Lung microvascular endothelial cell (primary cell): ENCODE data around the gene RAB8B. TPM values are rescaled to one million over a fixed set of nuclear protein-coding genes. Genes with fewer than 3 reads are reported as not detected.

ENCODE experiments used
- DNase-seq, 2 donors: peaks; one replicate each; pipeline versions ENCODE4 v3.0.0 to v3.0.0-alpha.2; 2010; ENCODE audit warnings: low read depth in 2 of 2
- total RNA-seq: library from RNA; depleted of rRNA; stranded (reverse); fragments of >200 nt; gene quantifications from 2 replicates; pipeline ENCODE4 v1.2.1, GENCODE V29; 2014

RAB8B gene
- total RNA-seq, 1 donor from 2014 or later, result 54.6 TPM

DNA sequence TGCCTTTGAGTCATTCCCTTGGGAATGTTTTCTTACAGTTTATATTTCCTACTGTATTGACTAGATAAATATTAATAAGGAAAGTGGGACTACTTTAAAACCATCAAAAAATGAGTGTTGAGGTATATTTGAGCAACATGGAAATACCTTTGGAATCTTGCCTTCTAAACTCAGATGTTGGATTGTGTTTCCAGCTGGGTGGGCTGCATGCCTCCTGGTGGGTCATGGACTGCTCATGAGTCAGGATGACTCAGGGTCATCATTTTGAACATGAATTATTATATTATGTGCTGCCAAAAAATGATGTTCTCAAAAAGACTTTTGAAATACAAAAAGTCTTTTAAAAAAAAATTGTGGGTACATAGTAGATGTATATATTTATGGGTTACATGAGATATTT, 46.9 kb downstream of the RAB8B start:
- peak in 1 of 2 donors; percentile 74 for DNase-seq

DNA sequence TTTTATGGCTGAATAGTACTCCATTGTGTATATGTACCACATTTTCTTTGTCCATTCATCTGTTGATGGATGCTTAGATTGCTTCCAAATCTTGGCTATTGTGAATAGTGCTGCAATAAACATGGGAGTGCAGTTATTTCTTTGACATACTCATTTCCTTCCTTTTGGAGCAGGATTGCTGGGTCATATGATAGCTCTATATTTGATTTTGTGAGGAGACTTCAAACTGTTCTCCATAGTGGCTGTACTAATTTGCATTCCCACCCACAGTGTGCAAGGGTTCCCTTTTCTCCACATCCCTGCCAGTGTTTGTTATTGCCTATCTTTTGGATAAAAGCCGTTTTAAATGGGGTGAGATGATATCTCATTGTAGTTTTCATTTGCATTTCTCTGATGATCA, 47.7 kb downstream of the RAB8B start:
- peak in 1 of 2 donors; percentile 55 for DNase-seq

DNA sequence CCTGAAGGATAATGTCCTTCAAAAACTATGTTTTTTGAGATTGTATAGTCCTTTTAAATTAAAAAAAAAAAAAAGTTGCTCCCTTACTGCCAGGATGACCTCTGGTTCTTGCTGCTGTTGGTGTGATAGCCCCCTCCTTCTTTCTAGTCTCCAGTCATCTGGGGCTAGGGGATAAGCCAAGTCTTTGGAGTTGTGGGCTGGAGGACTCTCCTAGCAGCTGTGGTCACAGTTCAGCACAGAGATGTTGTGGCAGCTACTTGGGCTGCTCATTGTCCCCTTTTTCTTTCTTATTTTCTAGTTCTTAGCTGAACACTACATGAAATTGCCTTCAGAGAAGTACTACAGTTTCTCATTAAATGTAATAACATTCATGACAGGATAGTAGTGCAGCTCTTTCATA, 48.8 kb downstream of the RAB8B start:
- no peak for DNase-seq

DNA sequence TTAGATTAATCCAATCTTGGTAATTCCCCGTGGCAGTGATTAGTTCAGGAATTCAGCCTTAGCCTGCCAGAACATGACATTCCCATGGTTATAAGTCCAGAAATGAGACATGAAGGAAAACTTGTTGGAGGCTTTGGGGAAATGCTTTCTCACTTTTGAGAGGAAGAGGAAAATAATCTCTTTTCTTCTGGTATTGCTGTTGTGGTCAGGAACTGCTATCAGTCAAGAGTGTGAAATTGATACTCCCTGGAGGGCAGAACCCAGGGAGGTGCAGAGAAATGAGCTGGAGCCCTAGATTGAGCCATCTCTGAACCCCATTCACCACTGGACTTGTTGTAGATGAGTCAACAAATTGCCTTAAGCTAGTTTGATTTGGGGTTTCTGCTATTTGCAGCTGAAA, 49.4 kb downstream of the RAB8B start:
- DNase-seq, result peak in 1 of 2 donors; percentile 59

DNA sequence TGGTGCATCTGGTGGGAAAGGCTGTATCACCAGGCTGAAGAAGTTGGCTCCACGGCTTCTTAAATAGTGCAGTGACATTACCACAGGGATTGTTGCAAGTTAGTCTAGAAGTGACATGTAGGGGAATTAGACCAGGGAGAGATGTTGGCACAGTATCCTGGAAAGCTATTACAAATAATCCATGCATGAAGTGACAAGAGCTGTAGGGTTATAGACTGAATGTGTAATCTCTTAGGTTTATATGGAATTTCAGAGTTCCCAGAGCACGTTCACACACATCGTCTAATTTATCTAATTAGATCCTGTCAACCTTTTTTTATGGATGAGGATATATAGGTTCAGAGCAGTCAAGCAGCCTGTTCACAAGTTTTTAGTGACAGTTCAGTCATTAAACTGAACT, 50.7 kb downstream of the RAB8B start:
- no peak for DNase-seq

DNA sequence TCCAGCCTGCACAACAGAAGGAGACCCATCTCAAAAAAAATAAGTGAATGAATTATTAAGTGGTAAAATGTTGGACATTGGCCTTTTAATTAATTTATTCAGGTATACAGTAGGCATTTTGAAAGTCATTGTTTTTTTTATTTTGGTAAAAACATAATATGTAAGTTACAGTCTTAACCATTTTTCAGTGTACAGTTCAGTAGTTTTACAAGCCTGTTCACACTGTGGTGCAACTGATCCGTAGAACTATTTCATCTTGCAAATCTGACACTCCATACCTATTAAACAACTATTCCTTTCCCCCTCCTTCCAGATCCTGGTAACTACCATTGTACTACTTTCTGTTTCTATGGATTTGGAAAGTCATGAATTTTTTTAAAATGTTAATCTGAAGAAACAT, 51.9 kb downstream of the RAB8B start:
- DNase-seq, result no peak

DNA sequence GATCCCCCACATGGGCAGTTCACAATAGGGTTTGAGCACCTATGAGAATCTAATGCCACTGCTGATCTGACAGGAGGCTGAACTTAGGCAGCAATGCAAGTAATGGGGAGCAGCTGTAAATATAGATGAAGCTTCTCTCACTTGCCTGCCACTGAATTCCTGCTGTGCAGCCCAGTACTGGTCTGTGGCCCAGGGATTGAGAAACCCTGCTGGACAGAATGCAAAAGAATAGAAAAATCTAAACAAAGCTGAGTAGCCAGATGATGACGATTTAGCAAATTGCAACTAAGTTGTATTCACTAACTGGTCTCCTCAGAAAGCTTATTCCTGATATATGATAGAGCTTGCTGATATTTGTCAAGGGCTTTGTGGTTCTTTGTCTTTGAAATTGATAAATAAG, 53.7 kb downstream of the RAB8B start:
- no peak for DNase-seq

DNA sequence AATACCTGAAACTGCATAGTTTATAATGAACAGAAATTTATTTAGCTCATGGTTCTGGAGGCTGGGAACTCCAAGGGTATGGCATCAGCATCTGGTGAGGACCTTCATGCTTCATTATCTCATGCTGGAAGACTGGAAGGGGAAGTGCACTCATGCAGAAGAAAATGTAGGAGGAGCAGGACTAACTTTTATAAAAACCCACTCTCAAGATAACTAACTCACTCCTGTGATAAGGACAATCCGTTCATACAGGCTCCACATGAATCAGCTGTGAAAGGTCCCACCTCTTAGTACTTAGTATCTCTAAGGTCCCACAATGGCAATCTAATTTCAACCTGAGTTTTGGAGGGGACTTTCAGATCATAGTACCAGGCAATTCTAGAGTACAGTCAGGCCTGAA, 54.4 kb downstream of the RAB8B start:
- DNase-seq, result no peak

DNA sequence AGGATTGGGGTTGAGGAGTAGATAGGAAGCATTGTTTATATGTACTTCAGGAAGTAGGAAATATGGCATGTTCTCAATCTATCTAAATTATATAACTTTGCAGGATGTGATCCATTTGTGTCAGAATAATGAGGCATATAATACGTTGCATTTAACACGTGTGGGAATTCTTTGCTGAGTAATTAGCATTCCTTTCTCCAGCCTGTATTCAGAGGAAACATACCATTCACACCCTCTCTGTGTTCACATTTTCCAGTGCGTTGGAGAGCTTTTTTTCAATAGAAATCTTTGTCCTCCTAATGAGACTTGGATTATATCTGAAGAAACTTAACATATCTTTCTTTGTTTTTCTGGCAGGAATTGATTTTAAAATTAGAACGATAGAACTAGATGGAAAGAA, 55.0 kb downstream of the RAB8B start:
- DNase-seq, result peak; percentile 85 to 89

DNA sequence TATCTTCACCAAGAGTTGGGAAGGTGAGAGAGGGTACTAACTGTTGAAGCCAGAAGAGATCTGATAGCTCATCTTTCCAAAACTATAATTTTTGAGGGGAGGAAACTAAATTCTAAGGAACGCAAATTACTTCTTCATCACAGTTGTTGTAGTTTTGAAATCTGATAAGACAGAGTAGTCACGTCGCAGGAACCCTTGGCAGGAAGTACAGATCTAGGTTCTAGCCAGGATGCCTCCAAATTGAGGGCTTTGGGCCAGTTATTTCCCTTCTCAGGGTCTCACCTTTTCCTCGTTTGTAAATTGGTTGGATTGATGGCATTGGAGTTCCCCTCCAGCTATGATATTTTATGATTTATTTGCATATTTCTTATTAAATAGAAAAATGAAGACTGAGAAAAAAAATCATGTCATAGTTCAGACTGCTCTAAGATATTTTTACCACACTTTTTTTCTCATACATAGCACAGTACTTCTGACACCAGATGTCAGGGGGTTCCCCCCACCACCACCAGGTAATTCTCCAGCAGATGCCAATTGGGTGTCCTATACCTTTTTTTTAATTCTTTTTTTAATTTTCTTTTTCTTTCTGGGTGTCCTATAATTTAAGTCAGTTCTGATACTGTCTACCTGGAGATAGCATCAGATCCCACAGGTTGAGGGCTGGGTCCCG, 55.7 kb downstream of the RAB8B start:
- peak in 1 of 2 donors; percentile 71 for DNase-seq

DNA sequence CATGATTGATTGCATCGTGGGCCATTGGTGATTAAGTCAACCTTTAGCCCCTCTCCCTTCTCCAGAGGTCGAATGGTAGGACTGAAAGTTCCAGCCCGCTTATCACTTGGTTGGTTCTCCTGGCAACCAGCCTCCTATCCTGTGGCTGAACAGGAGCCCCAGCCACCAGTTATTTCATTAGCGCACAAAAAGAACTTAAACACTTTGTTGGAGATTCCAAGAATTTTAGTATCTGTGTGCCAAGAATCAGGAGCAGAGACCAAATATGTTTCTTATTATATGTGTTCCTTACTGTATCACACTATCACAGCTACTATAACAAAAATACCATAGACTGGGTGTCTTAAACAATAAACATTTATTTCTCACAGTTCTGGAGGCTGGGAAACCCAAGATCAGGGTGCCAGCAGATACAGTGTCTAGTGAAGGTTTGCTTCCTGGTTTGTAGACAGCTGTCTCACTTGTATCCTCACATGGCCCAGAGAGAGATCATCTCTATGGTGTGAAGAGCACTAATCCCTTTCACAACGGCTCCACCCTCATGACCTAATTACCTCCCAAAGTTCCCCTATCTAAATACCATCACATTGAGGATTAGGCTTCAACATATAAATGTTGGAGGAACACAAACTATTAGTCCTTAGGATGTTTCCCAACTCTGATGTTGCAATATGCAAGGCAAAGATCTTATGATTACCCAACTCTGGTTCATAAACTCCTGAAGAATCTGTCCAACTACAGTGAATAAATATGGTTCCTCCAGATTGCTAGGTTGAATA, 57.5 kb downstream of the RAB8B start:
- DNase-seq, result no peak

DNA sequence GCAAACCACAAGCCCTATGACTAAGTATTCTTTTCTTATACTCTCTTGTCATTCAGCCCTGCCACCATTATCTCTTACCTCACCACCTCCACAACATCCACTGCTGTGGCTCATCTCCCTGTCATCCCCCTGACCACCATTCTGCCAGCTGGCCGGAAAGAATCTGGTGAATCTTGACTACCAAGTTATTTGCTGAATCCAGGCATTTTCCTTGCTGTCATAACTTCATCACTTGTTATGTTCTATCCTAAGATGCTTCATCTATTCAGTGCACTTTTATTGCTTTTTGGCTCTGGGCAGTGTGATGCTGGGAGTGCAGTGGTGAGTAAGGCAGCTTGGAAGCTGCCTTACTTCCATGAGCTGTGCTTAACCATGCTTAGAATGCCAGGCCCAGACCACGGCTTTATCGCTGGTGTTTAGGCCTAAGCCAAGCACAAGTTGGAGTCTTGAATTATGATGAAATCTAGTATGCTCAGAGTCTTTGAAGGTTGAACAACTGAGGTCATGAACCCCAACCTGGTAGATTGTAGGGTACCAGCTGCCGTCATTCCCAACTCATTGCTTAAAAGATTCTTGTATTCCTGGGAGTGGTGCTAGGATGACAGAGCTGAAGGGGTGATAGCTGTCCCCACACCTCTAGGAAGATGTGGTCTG, 61.0 kb downstream of the RAB8B start:
- DNase-seq, result peak in 1 of 2 donors; percentile 35

DNA sequence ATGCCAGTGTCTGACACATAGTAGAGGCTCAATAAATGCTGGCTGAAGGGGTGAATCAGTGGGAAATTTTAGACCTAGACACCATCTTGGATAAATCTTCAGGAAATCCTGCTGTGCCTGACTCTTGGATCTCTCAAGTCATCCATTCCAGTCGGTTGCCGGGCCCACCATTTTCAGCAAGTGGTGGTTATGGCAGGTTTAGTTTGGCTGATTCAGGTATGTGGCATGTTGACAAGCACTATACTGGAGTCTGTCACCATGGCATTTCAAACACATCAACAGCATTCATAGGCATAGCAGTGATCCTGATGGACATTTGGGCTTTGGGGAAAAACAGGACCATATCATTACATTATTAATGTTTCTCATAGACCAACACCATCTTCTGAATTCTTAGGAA, 62.3 kb downstream of the RAB8B start:
- no peak for DNase-seq

DNA sequence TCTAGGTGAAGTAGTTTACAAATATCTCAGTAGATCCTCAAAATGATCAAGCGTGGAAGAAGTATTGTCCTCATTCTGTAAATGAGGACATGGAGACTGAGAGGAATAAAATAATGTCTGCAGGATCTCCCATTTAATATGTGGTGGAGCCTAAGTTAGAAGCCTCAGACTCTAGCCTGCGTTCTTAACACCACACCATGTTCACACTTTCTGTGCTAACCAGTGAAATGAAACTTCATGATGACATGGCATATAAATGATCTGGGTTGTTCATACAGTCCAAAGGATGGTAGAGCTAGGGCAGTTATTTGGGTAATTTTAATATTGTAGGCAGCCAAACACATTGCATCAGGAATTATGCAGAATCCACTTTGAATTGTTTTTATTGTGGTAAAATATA, 62.9 kb downstream of the RAB8B start:
- DNase-seq, result no peak

DNA sequence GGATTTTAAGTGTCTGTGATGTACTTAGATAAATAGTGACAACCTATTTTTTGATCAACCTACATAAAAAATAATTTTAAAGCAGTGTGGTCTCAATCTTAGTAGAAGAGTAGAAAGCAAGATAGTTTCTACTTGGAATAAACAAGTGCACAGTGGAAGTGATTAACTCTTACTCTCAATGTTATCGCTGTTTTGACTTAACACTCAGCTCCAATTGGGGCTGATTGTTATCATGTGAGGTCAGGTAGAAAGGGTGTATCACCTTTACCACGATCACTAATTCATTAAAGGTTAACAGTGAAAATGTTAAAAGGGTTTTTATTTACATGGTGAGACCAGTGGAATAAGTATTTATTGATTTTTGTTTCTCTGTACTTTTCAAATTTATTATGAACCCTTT, 65.6 kb downstream of the RAB8B start:
- no peak for DNase-seq

DNA sequence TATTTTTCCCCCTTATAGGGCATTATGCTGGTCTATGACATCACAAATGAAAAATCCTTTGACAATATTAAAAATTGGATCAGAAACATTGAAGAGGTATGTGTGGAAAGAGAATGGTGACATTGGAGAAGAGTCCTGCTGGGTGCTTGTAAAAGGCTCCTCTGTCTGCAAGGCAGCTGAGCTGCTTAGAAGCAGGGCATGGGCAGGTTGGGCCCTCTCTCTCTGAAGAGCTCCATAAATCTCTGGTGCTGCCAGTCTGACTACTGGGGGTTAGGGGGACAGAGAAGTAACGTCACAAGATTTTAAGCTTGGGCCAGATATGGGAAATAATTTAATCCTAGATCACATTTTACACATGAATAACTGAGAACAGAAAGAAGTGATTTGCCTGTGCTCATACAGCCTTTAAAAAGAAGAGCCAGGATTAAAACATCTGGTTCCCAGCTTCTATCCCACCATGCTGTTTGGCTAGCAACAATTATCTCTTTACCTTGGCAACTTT, 66.1 kb downstream of the RAB8B start:
- no peak for DNase-seq

DNA sequence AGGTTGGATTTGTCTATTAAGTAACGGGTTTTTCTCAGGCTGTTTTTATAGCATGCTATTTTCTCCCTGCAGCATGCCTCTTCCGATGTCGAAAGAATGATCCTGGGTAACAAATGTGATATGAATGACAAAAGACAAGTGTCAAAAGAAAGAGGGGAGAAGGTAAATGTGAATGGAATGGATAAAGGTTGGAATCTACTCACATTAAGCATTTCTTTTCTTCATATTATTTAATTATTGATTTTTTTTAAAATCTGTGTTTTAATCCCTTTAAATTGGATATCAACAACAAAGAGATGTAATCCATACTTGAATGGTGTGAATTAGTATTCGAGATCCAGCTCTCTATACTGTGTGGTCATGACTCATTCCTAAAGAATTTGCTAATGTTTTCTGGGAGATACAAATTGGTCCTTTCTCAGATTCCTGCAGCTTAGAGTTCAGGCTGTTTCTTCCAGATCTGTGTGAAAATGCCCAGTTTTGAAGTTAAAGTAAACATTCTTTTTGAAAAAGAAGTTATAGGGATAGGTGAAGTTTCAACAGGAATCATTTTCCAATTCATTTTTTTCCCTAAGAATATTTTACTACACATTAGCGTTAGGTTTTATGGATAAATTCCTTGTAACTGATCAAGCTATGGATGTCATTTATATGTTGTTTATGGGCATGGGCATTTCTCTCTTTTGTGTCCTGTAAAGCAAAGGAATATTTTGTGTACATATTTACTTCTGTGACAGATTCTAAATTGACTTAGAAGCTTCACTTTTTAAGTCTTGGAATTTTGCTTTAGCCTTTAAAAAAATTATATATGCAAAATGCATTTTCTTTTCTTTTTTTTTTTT, 67.2 kb downstream of the RAB8B start:
- peak in 1 of 2 donors; percentile 78 for DNase-seq

DNA sequence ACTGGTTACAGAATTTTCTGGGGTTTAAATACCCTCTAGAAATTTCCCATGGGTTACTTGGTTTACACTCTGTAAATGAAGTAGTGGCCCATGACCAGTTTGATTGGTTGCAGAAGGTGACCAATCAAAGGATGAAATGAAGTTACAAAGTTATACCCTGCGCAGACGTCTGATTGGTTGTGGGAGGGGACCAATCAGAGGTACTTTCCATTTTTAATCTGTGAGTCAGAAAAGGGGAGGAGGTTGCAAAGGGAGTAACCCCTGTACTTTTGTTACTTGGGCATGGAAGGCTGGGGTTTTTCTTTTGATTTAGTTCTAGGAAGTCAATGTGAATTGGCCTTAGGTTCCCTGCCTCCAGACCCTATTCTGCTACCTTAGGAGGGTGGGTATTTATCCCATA, 69.3 kb downstream of the RAB8B start:
- no peak for DNase-seq

DNA sequence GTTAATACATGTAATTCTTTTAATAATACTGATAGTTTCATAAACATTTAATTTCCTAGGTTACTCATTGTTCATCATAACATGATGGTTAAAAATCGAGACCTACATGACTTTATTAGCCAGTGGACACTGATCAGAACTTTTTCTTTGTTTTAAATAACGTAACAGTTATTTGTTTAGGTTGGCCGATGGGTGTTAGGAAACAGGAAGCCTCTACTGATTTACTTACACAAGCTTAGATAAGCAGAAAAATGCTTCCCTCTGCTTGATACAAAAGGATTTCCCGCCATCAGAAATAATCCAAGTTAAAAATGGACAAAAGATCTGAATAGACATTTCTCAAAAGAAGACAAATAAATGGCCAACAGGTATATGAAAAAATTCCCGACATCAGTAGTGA, 71.4 kb downstream of the RAB8B start:
- DNase-seq, result peak; percentile 69 to 92

DNA sequence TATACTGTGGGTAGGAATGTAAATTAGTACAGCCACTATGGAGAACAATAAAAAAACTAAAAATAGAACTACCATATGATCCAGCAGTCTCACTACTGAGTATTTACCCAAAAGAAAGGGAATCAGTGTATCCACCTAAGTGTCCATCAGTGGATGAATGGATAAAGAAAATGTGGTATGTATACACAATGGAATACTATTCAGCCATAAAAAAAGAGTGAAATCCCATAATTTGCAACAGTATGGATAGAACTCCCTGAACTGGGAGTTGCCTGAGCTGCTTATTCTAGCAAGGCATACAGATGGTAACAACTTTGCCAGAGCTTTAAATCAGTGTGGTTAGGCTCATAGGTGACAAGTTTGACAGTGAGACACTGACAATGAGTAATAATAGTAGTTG, 71.9 kb downstream of the RAB8B start:
- DNase-seq, result no peak

DNA sequence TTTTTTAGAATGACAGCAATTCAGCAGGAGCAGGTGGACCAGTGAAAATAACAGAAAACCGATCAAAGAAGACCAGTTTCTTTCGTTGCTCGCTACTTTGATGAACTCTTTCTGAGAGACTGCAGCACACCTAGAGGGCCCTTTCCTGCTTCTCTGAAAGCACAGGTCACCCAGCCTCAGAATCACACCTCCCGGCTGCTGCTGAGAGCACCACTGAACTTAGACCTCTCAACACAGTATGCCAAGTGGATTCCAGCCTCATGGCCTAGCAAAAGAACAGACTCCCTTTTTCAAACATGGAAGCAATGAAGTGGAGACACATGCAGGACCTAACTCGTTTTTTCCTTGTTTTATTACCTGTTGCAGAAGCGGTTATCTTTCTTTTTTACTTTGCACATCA, 74.1 kb downstream of the RAB8B start:
- no peak for DNase-seq
